Mesenchymal stem cell (in vitro differentiated cells and primary cell): ENCODE results near the gene DYSF.

Source experiments
- DNase-seq: peaks from one replicate; pipeline ENCODE4 v3.0.0-alpha.2; 2013
- H2AFZ ChIP-seq: one replicate; pipeline ENCODE4 v1.6.1; 2013; ENCODE audit warnings: low read depth, mild to moderate bottlenecking, control low read depth, inconsistent platforms, low read length, moderate library complexity
- H2AK5ac ChIP-seq: 2 replicates; pipeline ENCODE4 v1.6.1; 2013; ENCODE audit warnings: low read length, moderate library complexity, mild to moderate bottlenecking, inconsistent platforms; ENCODE audit not compliant: severe bottlenecking
- H2BK120ac ChIP-seq: one replicate; pipeline ENCODE4 v1.6.1; 2013; ENCODE audit warnings: low read depth, mild to moderate bottlenecking, inconsistent platforms, low read length, moderate library complexity
- H2BK12ac ChIP-seq, 2 experiments: one replicate each; pipeline ENCODE4 v1.6.1; 2013; ENCODE audit warnings: inconsistent platforms in 2 of 2, low read length in 2 of 2, mild to moderate bottlenecking in 2 of 2, moderate library complexity in 2 of 2, control low read depth in 1 of 2
- H2BK15ac ChIP-seq: one replicate; pipeline ENCODE4 v1.6.1; 2013; ENCODE audit warnings: mild to moderate bottlenecking, low read depth, inconsistent platforms; ENCODE audit not compliant: poor library complexity, severe bottlenecking
- H2BK5ac ChIP-seq: 2 replicates; pipeline ENCODE4 v1.6.1; 2013; ENCODE audit warnings: low read depth, mild to moderate bottlenecking, low read length, control low read depth, inconsistent platforms; ENCODE audit not compliant: poor library complexity, severe bottlenecking
- H3K14ac ChIP-seq, 2 experiments: one replicate each; pipeline ENCODE4 v1.6.1; 2013; ENCODE audit warnings: inconsistent platforms in 2 of 2, low read length in 2 of 2, control low read depth in 1 of 2, mild to moderate bottlenecking in 1 of 2, moderate library complexity in 1 of 2
- H3K18ac ChIP-seq, 2 experiments: one replicate each; pipeline ENCODE4 v1.6.1; 2013; ENCODE audit warnings: inconsistent platforms in 2 of 2, low read length in 2 of 2, control low read depth in 1 of 2, low read depth in 1 of 2, mild to moderate bottlenecking in 1 of 2
- H3K23ac ChIP-seq, 2 experiments: one replicate each; pipeline ENCODE4 v1.6.1; 2013; ENCODE audit warnings: inconsistent platforms in 2 of 2, low read length in 2 of 2, mild to moderate bottlenecking in 2 of 2, moderate library complexity in 2 of 2, control low read depth in 1 of 2
- H3K27ac ChIP-seq: 2 replicates; pipeline ENCODE4 v1.5.1; 2013; ENCODE audit warnings: mild to moderate bottlenecking, moderate library complexity, low read length, control low read depth, inconsistent platforms; ENCODE audit not compliant: poor library complexity, severe bottlenecking
- H3K27me3 ChIP-seq, 2 experiments: 2 replicates each; pipeline versions ENCODE4 v1.6.1 to v1.7.0; 2013; ENCODE audit warnings: low read length in 2 of 2, mild to moderate bottlenecking in 2 of 2, moderate library complexity in 2 of 2, control low read depth in 1 of 2, inconsistent platforms in 1 of 2; ENCODE audit not compliant: control insufficient read depth in 1 of 2, insufficient read depth in 1 of 2
- H3K36me3 ChIP-seq, 2 experiments: 2 replicates each; pipeline versions ENCODE4 v1.6.1 to v1.7.0; 2013; ENCODE audit warnings: low read length in 2 of 2, control low read depth in 1 of 2, inconsistent platforms in 1 of 2, low read depth in 1 of 2, mild to moderate bottlenecking in 1 of 2; ENCODE audit not compliant: insufficient read depth in 2 of 2, control insufficient read depth in 1 of 2
- H3K4ac ChIP-seq, 2 experiments: one replicate each; pipeline ENCODE4 v1.6.1; 2013; ENCODE audit warnings: inconsistent platforms in 2 of 2, low read length in 2 of 2, mild to moderate bottlenecking in 2 of 2, moderate library complexity in 2 of 2, control low read depth in 1 of 2, low read depth in 1 of 2
- H3K4me1 ChIP-seq: 2 replicates; pipeline ENCODE4 v1.6.1; 2013; ENCODE audit warnings: low read depth, low read length, control low read depth; ENCODE audit not compliant: control insufficient read depth, insufficient read depth
- H3K4me2 ChIP-seq: 2 replicates; pipeline ENCODE4 v1.6.1; 2013; ENCODE audit warnings: low read length, mild to moderate bottlenecking, inconsistent platforms; ENCODE audit not compliant: poor library complexity, severe bottlenecking
- H3K4me3 ChIP-seq, 2 experiments: 2 replicates each; pipeline versions ENCODE4 v1.5.1 to v1.7.0; 2013; ENCODE audit warnings: low read length in 2 of 2, mild to moderate bottlenecking in 2 of 2, control low read depth in 1 of 2, low read depth in 1 of 2; ENCODE audit not compliant: insufficient read depth in 1 of 2
- H3K79me1 ChIP-seq: replicated peaks from 2 replicates; pipeline ENCODE4 v1.6.1; 2013; ENCODE audit warnings: mild to moderate bottlenecking, control low read depth, low read length, inconsistent platforms; ENCODE audit not compliant: poor library complexity, severe bottlenecking
- H3K9ac ChIP-seq: 2 replicates; pipeline ENCODE4 v1.7.0; 2013; ENCODE audit warnings: mild to moderate bottlenecking, low read length, moderate library complexity
- H3K9me3 ChIP-seq: 2 replicates; pipeline ENCODE4 v1.7.0; 2013; ENCODE audit warnings: mild to moderate bottlenecking, low read length; ENCODE audit not compliant: control insufficient read depth
- H4K8ac ChIP-seq: one replicate; pipeline ENCODE4 v1.6.1; 2013; ENCODE audit warnings: inconsistent platforms, mild to moderate bottlenecking, low read length, moderate library complexity
- H4K91ac ChIP-seq: one replicate; pipeline ENCODE4 v1.6.1; 2013; ENCODE audit warnings: mild to moderate bottlenecking, low read length, inconsistent platforms
- WGBS: methylation state at CpG from one replicate; pipeline ENCODE4 v1.1.7; 2013; ENCODE audit warnings: mixed read lengths; 5-methylcytosine and 5-hydroxymethylcytosine counted together

DYSF gene

DNA sequence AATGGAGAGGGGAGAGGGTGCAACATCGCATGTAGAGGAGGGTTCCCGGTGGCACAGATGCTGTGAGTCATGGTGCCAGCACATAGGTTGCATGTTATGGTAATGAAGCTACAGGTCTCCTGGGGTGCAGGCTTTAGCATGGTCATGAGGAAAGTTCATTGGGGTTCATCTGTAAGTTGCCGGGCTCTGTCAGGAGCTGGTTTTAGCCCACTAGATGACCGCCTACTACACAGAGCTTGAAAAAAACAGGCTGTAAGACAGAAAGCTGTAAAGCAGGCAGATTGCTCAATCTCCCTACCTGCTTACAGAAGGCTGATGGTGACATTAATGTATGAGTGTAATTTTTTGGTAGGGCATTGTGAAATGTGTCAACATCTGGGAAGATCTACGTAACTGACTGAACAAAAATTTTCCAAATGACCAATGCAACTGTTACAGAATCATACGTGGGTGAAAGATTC, 23.9 kb downstream of the DYSF start:
- Histone ChIP-seq H3K4me1 (peaks cover 27% of the 10 kb centered on the region), H3K18ac (no peak overlapping the region), H4K91ac (no peak overlapping the region), H3K23ac (no peak overlapping the region), H3K9ac (no peak overlapping the region), H3K4me3 (no peak overlapping the region), H3K27me3 (peaks cover 0 to 41% of the 10 kb centered on the region in 2 experiments), H3K4me2 (no peak overlapping the region), H2AK5ac (no peak overlapping the region), H3K14ac (no peak overlapping the region), H2BK120ac (no peak overlapping the region), H3K36me3 (peaks cover 0 to 28% of the 10 kb centered on the region in 2 experiments), H2AFZ (no peak overlapping the region), H3K79me1 (peaks cover 32% of the 10 kb centered on the region), H2BK12ac (no peak overlapping the region), H3K27ac (peak overlapping the region; percentile 39), H2BK15ac (no peak overlapping the region), H4K8ac (no peak overlapping the region), H3K4ac (no peak overlapping the region), H3K9me3 (no peaks in the 10 kb centered on the region), H2BK5ac (no peak overlapping the region)
- no peak for DNase-seq
- 92% methylated on average over 5 of the region's 6 CpGs for WGBS

DNA sequence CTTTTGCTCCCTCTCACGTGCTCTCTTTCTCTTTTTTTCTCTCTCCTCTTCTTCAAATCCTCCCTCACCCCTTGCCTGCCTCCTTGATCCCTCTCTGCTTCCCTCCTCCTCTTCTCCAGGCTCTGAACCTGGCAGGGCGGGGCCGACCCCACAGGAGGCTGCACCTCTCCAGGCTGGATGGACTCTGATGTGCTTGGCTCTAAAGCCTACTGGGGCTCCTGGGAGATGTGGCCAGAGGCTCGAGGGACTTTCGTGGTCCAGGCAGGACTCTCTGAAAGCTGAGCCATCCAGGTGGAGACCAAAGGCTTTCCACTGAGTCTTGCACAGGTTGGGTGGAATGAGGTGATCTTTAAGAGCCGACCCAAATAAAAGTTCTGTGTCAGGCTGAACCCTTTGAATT, 25.4 kb downstream of the DYSF start:
- Histone ChIP-seq H2BK120ac (no peak overlapping the region), H3K4me1 (peaks cover 28% of the 10 kb centered on the region), H3K9me3 (no peaks in the 10 kb centered on the region), H3K14ac (no peak overlapping the region), H3K18ac (no peak overlapping the region), H3K4me3 (no peak overlapping the region), H4K91ac (no peak overlapping the region), H3K4ac (no peak overlapping the region), H3K36me3 (peaks cover 0 to 40% of the 10 kb centered on the region in 2 experiments), H3K27ac (no peak overlapping the region), H2AK5ac (no peak overlapping the region), H3K79me1 (peaks cover 36% of the 10 kb centered on the region), H2AFZ (no peak overlapping the region), H2BK15ac (no peak overlapping the region), H2BK12ac (no peak overlapping the region), H4K8ac (no peak overlapping the region), H3K23ac (no peak overlapping the region), H3K4me2 (no peak overlapping the region), H3K27me3 (peaks cover 0 to 54% of the 10 kb centered on the region in 2 experiments), H3K9ac (no peak overlapping the region), H2BK5ac (no peak overlapping the region)
- 46% methylated on average over 4 of the region's 6 CpGs for whole genome bisulfite sequencing
- no peak for DNase-seq

DNA sequence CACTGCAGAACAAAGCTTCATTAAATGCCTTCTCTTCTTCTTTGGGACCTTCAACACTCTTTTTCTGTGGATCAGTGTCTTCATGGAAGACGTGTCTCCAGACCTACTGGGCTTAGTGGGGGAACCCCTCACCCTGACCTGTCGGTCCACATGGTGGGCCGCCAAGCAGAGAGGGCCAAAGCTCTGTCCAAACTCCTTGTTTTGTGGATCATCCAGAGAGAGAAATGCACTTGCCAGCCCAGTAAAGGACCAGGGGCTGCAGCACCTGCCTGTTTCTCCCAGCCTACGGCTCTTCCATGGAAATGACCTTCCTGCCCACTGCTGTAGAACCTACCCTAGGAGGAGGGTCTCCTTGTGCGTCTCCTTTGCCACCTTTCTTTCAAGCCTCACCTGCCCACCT, 25.9 kb downstream of the DYSF start:
- H3K18ac ChIP-seq: no peak overlapping the region
- WGBS: 90% methylated on average over 5 of the region's 5 CpGs
- no peak for DNase-seq

DNA sequence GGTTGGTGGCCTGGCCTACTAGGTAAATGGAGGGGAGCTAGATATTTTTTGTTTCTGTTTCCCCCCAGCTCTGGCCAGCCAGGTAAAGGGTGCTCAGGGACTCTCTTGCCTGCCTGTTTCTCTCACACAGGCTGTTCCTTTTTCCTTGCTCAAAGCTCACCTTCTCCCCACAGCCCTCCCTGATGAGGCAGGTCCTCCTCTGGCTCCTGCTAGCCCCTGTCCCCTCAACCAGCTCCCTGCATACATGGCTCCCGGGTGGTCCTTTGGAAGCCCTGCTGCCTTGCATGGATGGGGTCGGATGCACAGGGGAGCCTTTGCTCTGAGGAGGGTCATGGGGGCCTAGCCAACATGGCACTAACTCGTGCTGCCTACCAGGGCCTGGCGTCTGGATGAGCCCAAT, 27.8 kb downstream of the DYSF start:
- H2AK5ac ChIP-seq: no peak overlapping the region
- 93% methylated on average over 4 of the region's 4 CpGs for WGBS
- H3K4me1 ChIP-seq: peaks cover 27% of the 10 kb centered on the region
- no peak overlapping the region for H2BK15ac ChIP-seq
- peaks cover 0 to 56% of the 10 kb centered on the region in 2 experiments for H3K27me3 ChIP-seq
- no peak overlapping the region for H3K4me3 ChIP-seq
- no peak overlapping the region for H3K4me2 ChIP-seq
- peaks cover 0 to 42% of the 10 kb centered on the region in 2 experiments for H3K36me3 ChIP-seq
- no peak overlapping the region for H3K4ac ChIP-seq
- H3K23ac ChIP-seq: no peak overlapping the region
- no peak overlapping the region for H2AFZ ChIP-seq
- H2BK120ac ChIP-seq: no peak overlapping the region
- H2BK12ac ChIP-seq: no peak overlapping the region
- no peak overlapping the region for H3K27ac ChIP-seq
- H3K18ac ChIP-seq: no peak overlapping the region
- no peaks in the 10 kb centered on the region for H3K9me3 ChIP-seq
- no peak overlapping the region for H4K91ac ChIP-seq
- H2BK5ac ChIP-seq: no peak overlapping the region
- no peak overlapping the region for H4K8ac ChIP-seq
- H3K14ac ChIP-seq: no peak overlapping the region
- H3K79me1 ChIP-seq: peaks cover 30% of the 10 kb centered on the region
- DNase-seq: no peak
- no peak overlapping the region for H3K9ac ChIP-seq

More for the DNA sequence above, 25.9 kb downstream of the DYSF start:
- peaks cover 28% of the 10 kb centered on the region for H3K4me1 ChIP-seq
- H4K8ac ChIP-seq: no peak overlapping the region
- peaks cover 0 to 40% of the 10 kb centered on the region in 2 experiments for H3K36me3 ChIP-seq
- no peak overlapping the region for H2AK5ac ChIP-seq
- H3K9me3 ChIP-seq: no peaks in the 10 kb centered on the region
- H3K4ac ChIP-seq: no peak overlapping the region
- no peak overlapping the region for H2BK120ac ChIP-seq
- no peak overlapping the region for H3K23ac ChIP-seq
- no peak overlapping the region for H2AFZ ChIP-seq
- H2BK12ac ChIP-seq: no peak overlapping the region
- H3K27ac ChIP-seq: no peak overlapping the region
- no peak overlapping the region for H4K91ac ChIP-seq
- peaks cover 36% of the 10 kb centered on the region for H3K79me1 ChIP-seq
- no peak overlapping the region for H3K9ac ChIP-seq
- no peak overlapping the region for H2BK15ac ChIP-seq
- H3K4me3 ChIP-seq: no peak overlapping the region
- no peak overlapping the region for H3K14ac ChIP-seq
- H3K27me3 ChIP-seq: peaks cover 0 to 54% of the 10 kb centered on the region in 2 experiments
- H2BK5ac ChIP-seq: no peak overlapping the region
- no peak overlapping the region for H3K4me2 ChIP-seq
